Sigmoid colon (tissue), 4 donors: ENCODE data around the gene PDCD2L.

Experiments used
- POLR2AphosphoS5 ChIP-seq, 4 donors: sonication (generic); formaldehyde crosslinking; IDR thresholded peaks; one replicate each; pipeline ENCODE4 v1.6.1; 2017; ENCODE audit warnings: antibody characterized with exemption in 4 of 4
- TF ChIP-seq, protein P1 (sequence below), 4 experiments: fragments of 450-650 bp in 3 of 4; fragments of 200-600 bp in 1 of 4; IDR thresholded peaks; one replicate each; pipeline ENCODE4 v1.5.1; 2016 to 2019; ENCODE audit warnings: antibody characterized with exemption in 4 of 4, mild to moderate bottlenecking in 3 of 4, moderate library complexity in 2 of 4

DNA sequence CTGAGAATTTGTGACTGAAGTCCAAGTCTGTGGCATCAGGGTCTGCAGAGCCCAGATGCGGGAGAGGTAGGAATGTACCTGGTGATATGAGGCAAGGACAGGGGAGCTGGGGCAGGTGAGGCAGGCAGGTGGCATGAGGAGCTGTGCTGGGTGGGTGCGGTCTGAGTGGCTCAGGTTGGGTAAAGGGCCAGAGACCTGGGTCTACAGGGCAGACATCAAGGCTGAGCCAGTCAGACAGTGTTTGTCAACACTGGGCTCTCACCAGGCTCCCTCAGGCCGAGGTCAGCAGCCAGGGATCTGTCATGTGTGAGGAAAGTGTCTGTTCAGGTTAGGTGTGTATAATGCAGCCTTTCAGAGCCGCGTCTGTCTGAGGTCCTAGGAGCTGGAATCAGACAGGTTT lies 20.6 kb upstream of the PDCD2L start:
- no peak for TF ChIP-seq POLR2AphosphoS5 (IDR thresholded peaks at IDR 0.05)
- TF ChIP-seq, protein P1, sequence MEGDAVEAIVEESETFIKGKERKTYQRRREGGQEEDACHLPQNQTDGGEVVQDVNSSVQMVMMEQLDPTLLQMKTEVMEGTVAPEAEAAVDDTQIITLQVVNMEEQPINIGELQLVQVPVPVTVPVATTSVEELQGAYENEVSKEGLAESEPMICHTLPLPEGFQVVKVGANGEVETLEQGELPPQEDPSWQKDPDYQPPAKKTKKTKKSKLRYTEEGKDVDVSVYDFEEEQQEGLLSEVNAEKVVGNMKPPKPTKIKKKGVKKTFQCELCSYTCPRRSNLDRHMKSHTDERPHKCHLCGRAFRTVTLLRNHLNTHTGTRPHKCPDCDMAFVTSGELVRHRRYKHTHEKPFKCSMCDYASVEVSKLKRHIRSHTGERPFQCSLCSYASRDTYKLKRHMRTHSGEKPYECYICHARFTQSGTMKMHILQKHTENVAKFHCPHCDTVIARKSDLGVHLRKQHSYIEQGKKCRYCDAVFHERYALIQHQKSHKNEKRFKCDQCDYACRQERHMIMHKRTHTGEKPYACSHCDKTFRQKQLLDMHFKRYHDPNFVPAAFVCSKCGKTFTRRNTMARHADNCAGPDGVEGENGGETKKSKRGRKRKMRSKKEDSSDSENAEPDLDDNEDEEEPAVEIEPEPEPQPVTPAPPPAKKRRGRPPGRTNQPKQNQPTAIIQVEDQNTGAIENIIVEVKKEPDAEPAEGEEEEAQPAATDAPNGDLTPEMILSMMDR (IDR thresholded peaks at IDR 0.05), result no peak
